ENCODE results near the gene CHAF1A. TPM values are rescaled to one million over a fixed set of nuclear protein-coding genes. Genes with fewer than 3 reads are reported as not detected.

Gene CHAF1A
- total and polyA plus RNA-seq, 2 of the 8 experiments (the other 6 are each of a cell fraction or from before 2014, with no cell fraction given) = 122 to 147 TPM

- no peak overlapping the region for H2BK120ac ChIP-seq (replicated peaks; ENCODE audit: low read depth, low read length)
- no peak overlapping the region for H2BK12ac ChIP-seq (ENCODE audit: low read depth, low read length)
- no peak overlapping the region for H3K4ac ChIP-seq (replicated peaks; ENCODE audit: insufficient read length, low read depth, low read length)
- ChIA-PET POLR2A (ENCODE audit: partially characterized antibody) (interaction anchor here (0.8 to 58.1 kb wide), 6 partner anchors 22 to 81 kb away, joined by 3 to 1590 read pairs (median 3); partner anchors contain the start of genes CHAF1A, HDGFL2 and SH3GL1), CTCF (ENCODE audit: partially characterized antibody) (interaction anchor here (0.9 to 6.9 kb wide), 10 partner anchors 9 to 87 kb away, joined by 3 to 34 read pairs (median 4); partner anchors contain the start of gene CHAF1A)
- H3K23me2 ChIP-seq (ENCODE audit: low read depth, low read length) = no peaks in the 10 kb centered on the region
- no peak overlapping the region for H2AK5ac ChIP-seq (ENCODE audit: low read depth, low read length)
- WGBS, 2 experiments (ENCODE audit: extremely low coverage in 1 of 2, insufficient coverage in 1 of 2, insufficient read length in 1 of 2, insufficient replicate concordance in 2 of 2, low coverage in 1 of 2, low lambda C conversion rate in 2 of 2, missing lambda C conversion rate in 1 of 2) = 93% methylated on average over 9 of the region's 9 CpGs; no CpG with 5 or more reads in 1 of the 2 experiments
- peak in 1 of 2 experiments; percentile 44; a peak in 1 of 3 replicates for TF ChIP-seq POLR2A (IDR thresholded peaks at IDR 0.05; ENCODE audit: control extremely low read depth in 1 of 2, low read depth in 2 of 2, low read length in 2 of 2)
- no peak for TF ChIP-seq NANOG (IDR thresholded peaks at IDR 0.05; ENCODE audit: insufficient read depth, low read depth, low read length, poor library complexity, severe bottlenecking)
- no peak for TF ChIP-seq HDAC6 (IDR thresholded peaks at IDR 0.05; ENCODE audit: low read depth, low read length)
- TF ChIP-seq ASH2L (IDR thresholded peaks at IDR 0.05; ENCODE audit: low read length) = no peak
- TF ChIP-seq NRF1 (IDR thresholded peaks at IDR 0.05; ENCODE audit: low read depth, low read length) = no peak
- no peaks in the 10 kb centered on the region for H3K79me1 ChIP-seq (ENCODE audit: low read depth, low read length)
- FAIRE-seq = no peak
- H3K4me1 ChIP-seq (replicated peaks in 1 of 4; ENCODE audit: control insufficient read depth in 3 of 4, insufficient read depth in 4 of 4, low read length in 3 of 4) = no peaks in the 10 kb centered on the region; a peak in 3 of 7 replicates
- H4K5ac ChIP-seq (ENCODE audit: insufficient read length, low read depth, low read length) = no peak overlapping the region
- H4K91ac ChIP-seq (replicated peaks; ENCODE audit: insufficient read length, low read length) = no peak overlapping the region
- H3K4me3 ChIP-seq (ENCODE audit: extremely low read depth in 1 of 4, insufficient read depth in 2 of 4, low read depth in 3 of 4, low read length in 4 of 4) = no peak overlapping the region
- H3K9ac ChIP-seq (replicated peaks in 1 of 4; ENCODE audit: extremely low read depth in 1 of 4, low read depth in 3 of 4, low read length in 3 of 4) = no peak overlapping the region
- DNase-seq (ENCODE audit: low read depth in 1 of 2, low spot score in 2 of 2) = no peak
- no peak overlapping the region for H3K18ac ChIP-seq (ENCODE audit: extremely low read depth, low read length)
- H2AFZ ChIP-seq (ENCODE audit: low read length) = no peak overlapping the region
- H2BK5ac ChIP-seq (ENCODE audit: low read depth, low read length) = no peak overlapping the region
- no peak overlapping the region; the same call in 1 of the 2 replicates for H4K8ac ChIP-seq (ENCODE audit: extremely low read depth, insufficient read depth, low read length)
- no peak overlapping the region for H3K23ac ChIP-seq (ENCODE audit: insufficient read length)
- no peaks in the 10 kb centered on the region for H3K27me3 ChIP-seq (replicated peaks in 1 of 4; ENCODE audit: control insufficient read depth in 3 of 4, extremely low read depth in 1 of 4, insufficient read depth in 3 of 4, low read length in 3 of 4)
- no peaks in the 10 kb centered on the region for H3K9me3 ChIP-seq (ENCODE audit: insufficient read depth in 2 of 2, low read depth in 1 of 2, low read length in 1 of 2)
- no peaks in the 10 kb centered on the region for H3K79me2 ChIP-seq (ENCODE audit: control insufficient read depth in 1 of 2, insufficient read depth in 2 of 2, low read length in 2 of 2)
- H3K14ac ChIP-seq (ENCODE audit: insufficient read length) = no peak overlapping the region
- H3K27ac ChIP-seq (ENCODE audit: low read depth, low read length) = no peak overlapping the region
- H3K4me2 ChIP-seq (ENCODE audit: insufficient read depth in 1 of 2, low read depth in 2 of 2, low read length in 2 of 2) = no peak overlapping the region
- H3K36me3 ChIP-seq (ENCODE audit: control insufficient read depth in 2 of 4, insufficient read depth in 4 of 4, low read length in 3 of 4) = peaks cover 6 to 22% (median 12%) of the 10 kb centered on the region in 4 experiments; a peak in 7 of 8 replicates
- no peak overlapping the region for H3K56ac ChIP-seq (replicated peaks; ENCODE audit: insufficient read length, low read depth, low read length)
- H4K20me1 ChIP-seq (replicated peaks in 1 of 2; ENCODE audit: control insufficient read depth in 1 of 2, insufficient read depth in 2 of 2, low read length in 2 of 2) = peaks cover 7 to 19% of the 10 kb centered on the region in 2 experiments
- no peak overlapping the region for H2BK15ac ChIP-seq (ENCODE audit: low read length)
- no peak overlapping the region for H2BK20ac ChIP-seq (ENCODE audit: low read length)
These were observed 47.2 kb downstream of the CHAF1A start for GRCh38 chr19:4449639-4450028.
